H54 (cell line): ENCODE data around the gene FUOM.

Source experiments
- DNase-seq: peaks from one replicate; pipeline ENCODE4 v3.0.0; 2011; ENCODE audit warnings: low spot score, mixed read lengths; ENCODE audit not compliant: insufficient read length
- FAIRE-seq: peaks from 3 replicates; lab custom pipeline; 2011; peaks lifted over from hg19 to GRCh38; lab: Jason Lieb, UNC
- POLR2A ChIP-seq: IDR thresholded peaks from 2 replicates; pipeline ENCODE4 v1.6.1; 2011; ENCODE audit warnings: low read depth, mild to moderate bottlenecking, low read length

FUOM gene

GRCh38 chr10:133316266-133316665 is 41.6 kb downstream of the FUOM start:
- no peak for TF ChIP-seq POLR2A

GRCh38 chr10:133315847-133316246 is 42.0 kb downstream of the FUOM start:
- DNase-seq (no peak), FAIRE-seq (no peak)
- no peak for TF ChIP-seq POLR2A

More at GRCh38 chr10:133316266-133316665, 41.6 kb downstream of the FUOM start:
- FAIRE-seq (no peak), DNase-seq (no peak)

- DNase-seq (no peak), FAIRE-seq (no peak)
- TF ChIP-seq POLR2A, result no peak
Observed at GRCh38 chr10:133314911-133315310, 42.9 kb downstream of the FUOM start.

GRCh38 chr10:133313192-133313591 is 44.6 kb downstream of the FUOM start:
- DNase-seq (no peak), FAIRE-seq (no peak)
- TF ChIP-seq POLR2A, result no peak

GRCh38 chr10:133312769-133313145 is 45.1 kb downstream of the FUOM start:
- no peak for TF ChIP-seq POLR2A
- FAIRE-seq (no peak), DNase-seq (no peak)

- no peak for FAIRE-seq
- DNase-seq, result no peak
- no peak for TF ChIP-seq POLR2A
Observed at GRCh38 chr10:133312016-133312768, 45.6 kb downstream of the FUOM start.

GRCh38 chr10:133311570-133311969 is 46.2 kb downstream of the FUOM start:
- DNase-seq (no peak), FAIRE-seq (no peak)
- no peak for TF ChIP-seq POLR2A

GRCh38 chr10:133310789-133311188 is 47.0 kb downstream of the FUOM start:
- no peak for TF ChIP-seq POLR2A
- no peak for FAIRE-seq

GRCh38 chr10:133310399-133310755 is 47.4 kb downstream of the FUOM start:
- FAIRE-seq (no peak), DNase-seq (no peak)
- TF ChIP-seq POLR2A, result no peak

More at GRCh38 chr10:133310789-133311188, 47.0 kb downstream of the FUOM start:
- no peak for DNase-seq

- TF ChIP-seq POLR2A, result no peak
- DNase-seq (no peak), FAIRE-seq (no peak)
Observed at GRCh38 chr10:133309720-133310398, 48.0 kb downstream of the FUOM start.

GRCh38 chr10:133309100-133309719 is 48.6 kb downstream of the FUOM start:
- FAIRE-seq (no peak), DNase-seq (peak; percentile 46)
- TF ChIP-seq POLR2A, result no peak

- DNase-seq (peak; percentile 53), FAIRE-seq (no peak)
- TF ChIP-seq POLR2A, result peak; percentile 56
Observed at GRCh38 chr10:133308421-133309099, 49.3 kb downstream of the FUOM start, which contains the start of the genes TUBGCP2 and ZNF511. Gene TUBGCP2 (minus strand): TSS chr10:133308872. CDS start chr10:133302941, 5,931 bp downstream. Gene ZNF511 (plus strand): TSS chr10:133308914. CDS start chr10:133308944, 30 bp downstream.

- TF ChIP-seq POLR2A, result no peak
- DNase-seq (no peak), FAIRE-seq (peak; percentile 36)
Observed at GRCh38 chr10:133307776-133308420, 49.9 kb downstream of the FUOM start.

- DNase-seq (no peak), FAIRE-seq (no peak)
- no peak for TF ChIP-seq POLR2A
Observed at GRCh38 chr10:133306941-133307379, 50.9 kb downstream of the FUOM start.
